A673 (cell line): Measurements from ENCODE around the gene HYOU1. TPM values are rescaled to one million over a fixed set of nuclear protein-coding genes. Genes with fewer than 3 reads are reported as not detected.

Source experiments
- BruUV-seq: library from RNA; stranded (reverse); fragments of 400-500 nt; replicated peaks from 2 replicates; lab custom pipeline; 2021; lab: Mats Ljungman, UMichigan
- CTCF ChIA-PET: fragments of 300-600 bp; sonication (Branson Sonifier 250); formaldehyde crosslinking; loops from one replicate; lab custom pipeline; 2022; ENCODE audit warnings: antibody characterized with exemption; lab: Charles Lee
- POLR2A ChIA-PET: fragments of 300-600 bp; sonication (Branson Sonifier 250); formaldehyde crosslinking; loops from one replicate; lab custom pipeline; 2022; ENCODE audit warnings: antibody characterized with exemption; ENCODE audit not compliant: low non-redundant PET; lab: Charles Lee
- DNase-seq: peaks from one replicate; pipeline ENCODE4 v3.0.0-alpha.2; 2015; ENCODE audit warnings: low spot score
- H3K27ac ChIP-seq: fragments of 200-600 bp; sonication (generic); 2 replicates; pipeline ENCODE4 v1.5.1; 2016; ENCODE audit warnings: mixed run types, low read depth, mild to moderate bottlenecking, mixed read lengths, antibody characterized with exemption, low read length; ENCODE audit not compliant: poor library complexity, severe bottlenecking
- H3K27me3 ChIP-seq: fragments of 200-600 bp; sonication (generic); replicated peaks from 2 replicates; pipeline ENCODE4 v1.6.1; 2017; ENCODE audit warnings: mixed run types, low read depth, mild to moderate bottlenecking, mixed read lengths, antibody characterized with exemption, low read length; ENCODE audit not compliant: insufficient read depth, poor library complexity
- H3K36me3 ChIP-seq: fragments of 200-600 bp; sonication (generic); 2 replicates; pipeline ENCODE4 v1.6.1; 2016; ENCODE audit warnings: mixed run types, mild to moderate bottlenecking, mixed read lengths, antibody characterized with exemption, low read length; ENCODE audit not compliant: insufficient read depth, poor library complexity, severe bottlenecking
- H3K4me1 ChIP-seq: fragments of 200-600 bp; sonication (generic); 2 replicates; pipeline ENCODE4 v1.6.1; 2017; ENCODE audit warnings: mixed run types, mild to moderate bottlenecking, mixed read lengths, antibody characterized with exemption, low read length; ENCODE audit not compliant: insufficient read depth, poor library complexity, severe bottlenecking
- H3K4me3 ChIP-seq: fragments of 200-600 bp; sonication (generic); 2 replicates; pipeline ENCODE4 v1.5.1; 2016; ENCODE audit warnings: low read depth, mixed run types, mild to moderate bottlenecking, mixed read lengths, low read length; ENCODE audit not compliant: poor library complexity, severe bottlenecking
- H3K9me3 ChIP-seq: fragments of 200-600 bp; sonication (generic); 2 replicates; pipeline ENCODE4 v1.6.1; 2016; ENCODE audit warnings: mixed run types, low read depth, mild to moderate bottlenecking, mixed read lengths, antibody characterized with exemption, low read length; ENCODE audit not compliant: poor library complexity, severe bottlenecking
- EZH2 ChIP-seq: fragments of 200-600 bp; sonication (generic); IDR thresholded peaks from 2 replicates; pipeline ENCODE4 v1.6.1; 2017; ENCODE audit warnings: borderline replicate concordance, low read depth, mild to moderate bottlenecking, mixed read lengths, antibody characterized with exemption, low read length; ENCODE audit not compliant: poor library complexity, severe bottlenecking
- intact Hi-C: fragments of 100-400 bp; cut with micrococcal nuclease; formaldehyde crosslinking; loops from one replicate; pipeline ENCODE4 v1.10.0; 2022; ENCODE audit not compliant: unreplicated experiment
- total RNA-seq: library from RNA; stranded (reverse); gene quantifications from 2 replicates; pipeline ENCODE4 v1.2.3, GENCODE V29; 2021
- TF ChIP-seq, protein P1 (sequence below): fragments of 300-800, 200-600 bp; sonication (generic); conservative IDR thresholded peaks from 2 replicates; pipeline ENCODE4 v1.5.1; 2017; ENCODE audit warnings: low read depth, mild to moderate bottlenecking, antibody characterized with exemption, low read length, moderate library complexity, mixed read lengths

HYOU1 gene
- total RNA-seq, 1 experiment from 2014 or later: 315 TPM

- peak overlapping the region; percentile 67 for H3K4me3 ChIP-seq
- no peak for TF ChIP-seq EZH2
- TF ChIP-seq, protein P1, sequence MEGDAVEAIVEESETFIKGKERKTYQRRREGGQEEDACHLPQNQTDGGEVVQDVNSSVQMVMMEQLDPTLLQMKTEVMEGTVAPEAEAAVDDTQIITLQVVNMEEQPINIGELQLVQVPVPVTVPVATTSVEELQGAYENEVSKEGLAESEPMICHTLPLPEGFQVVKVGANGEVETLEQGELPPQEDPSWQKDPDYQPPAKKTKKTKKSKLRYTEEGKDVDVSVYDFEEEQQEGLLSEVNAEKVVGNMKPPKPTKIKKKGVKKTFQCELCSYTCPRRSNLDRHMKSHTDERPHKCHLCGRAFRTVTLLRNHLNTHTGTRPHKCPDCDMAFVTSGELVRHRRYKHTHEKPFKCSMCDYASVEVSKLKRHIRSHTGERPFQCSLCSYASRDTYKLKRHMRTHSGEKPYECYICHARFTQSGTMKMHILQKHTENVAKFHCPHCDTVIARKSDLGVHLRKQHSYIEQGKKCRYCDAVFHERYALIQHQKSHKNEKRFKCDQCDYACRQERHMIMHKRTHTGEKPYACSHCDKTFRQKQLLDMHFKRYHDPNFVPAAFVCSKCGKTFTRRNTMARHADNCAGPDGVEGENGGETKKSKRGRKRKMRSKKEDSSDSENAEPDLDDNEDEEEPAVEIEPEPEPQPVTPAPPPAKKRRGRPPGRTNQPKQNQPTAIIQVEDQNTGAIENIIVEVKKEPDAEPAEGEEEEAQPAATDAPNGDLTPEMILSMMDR: no peak
- intact Hi-C loops: no loop called here
- H3K4me1 ChIP-seq: peaks cover 13% of the 10 kb centered on the region
- CTCF ChIA-PET: no interaction called here
- peak overlapping the region; percentile 75 for H3K27ac ChIP-seq
- POLR2A ChIA-PET: no interaction called here
- H3K36me3 ChIP-seq: peaks cover 44% of the 10 kb centered on the region
- H3K27me3 ChIP-seq: no peaks in the 10 kb centered on the region
- H3K9me3 ChIP-seq: no peaks in the 10 kb centered on the region
- DNase-seq: no peak
- no TSS peak for BruUV-seq
Observed at GRCh38 chr11:119029069-119029339, 28.0 kb downstream of the HYOU1 start.

GRCh38 chr11:119028346-119029068, 28.5 kb downstream of the HYOU1 start:
- ChIA-PET POLR2A (no interaction called here), CTCF (no interaction called here)
- no peaks in the 10 kb centered on the region for H3K27me3 ChIP-seq
- H3K27ac ChIP-seq: peak overlapping the region; percentile 75
- no peak for TF ChIP-seq EZH2
- TF ChIP-seq, protein P1: no peak
- H3K4me3 ChIP-seq: no peak overlapping the region
- no peak for DNase-seq
- H3K4me1 ChIP-seq: peaks cover 13% of the 10 kb centered on the region
- H3K9me3 ChIP-seq: no peaks in the 10 kb centered on the region
- intact Hi-C loops: no loop called here
- peaks cover 49% of the 10 kb centered on the region for H3K36me3 ChIP-seq
- no TSS peak for BruUV-seq

- ChIA-PET CTCF (no interaction called here), POLR2A (no interaction called here)
- H3K27me3 ChIP-seq: no peaks in the 10 kb centered on the region
- peaks cover 13% of the 10 kb centered on the region for H3K4me1 ChIP-seq
- intact Hi-C loops: no loop called here
- BruUV-seq: no TSS peak
- peaks cover 54% of the 10 kb centered on the region for H3K36me3 ChIP-seq
- TF ChIP-seq, protein P1: no peak
- TF ChIP-seq EZH2: no peak
- no peak overlapping the region for H3K4me3 ChIP-seq
- no peak for DNase-seq
- H3K9me3 ChIP-seq: no peaks in the 10 kb centered on the region
- H3K27ac ChIP-seq: no peak overlapping the region
Observed at GRCh38 chr11:119027561-119028345, 29.3 kb downstream of the HYOU1 start.
